Ascending aorta (tissue), 2 donors: ENCODE data around the gene CCDC57. TPM values are rescaled to one million over a fixed set of nuclear protein-coding genes. Genes with fewer than 3 reads are reported as not detected.

ENCODE experiments used
- DNase-seq, 2 donors: peaks; one replicate each; pipeline ENCODE4 v3.0.0-alpha.2; 2019; ENCODE audit warnings: low spot score in 2 of 2
- H3K27ac ChIP-seq, 2 donors: fragments of 200-600 bp; sonication (generic); one replicate each; pipeline ENCODE4 v1.5.1; 2016 to 2017; ENCODE audit warnings: mild to moderate bottlenecking in 1 of 2
- H3K27me3 ChIP-seq: fragments of 200-600 bp; sonication (generic); one replicate; pipeline ENCODE4 v1.5.1; 2017
- H3K36me3 ChIP-seq, 2 donors: fragments of 200-600 bp; sonication (generic); one replicate each; pipeline ENCODE4 v1.5.1; 2016
- H3K4me1 ChIP-seq, 2 donors: fragments of 200-600 bp; sonication (generic); one replicate each; pipeline ENCODE4 v1.5.1; 2016 to 2017; ENCODE audit warnings: mild to moderate bottlenecking in 1 of 2
- H3K4me3 ChIP-seq, 2 donors: fragments of 200-600 bp; sonication (generic); one replicate each; pipeline ENCODE4 v1.5.1; 2016 to 2017; ENCODE audit warnings: mild to moderate bottlenecking in 1 of 2
- H3K9me3 ChIP-seq, 2 donors: fragments of 200-600 bp; sonication (generic); one replicate each; pipeline ENCODE4 v1.5.1; 2016
- intact Hi-C: fragments of 100-400 bp; cut with DNase I; formaldehyde crosslinking; loops from one replicate; pipeline ENCODE4 v1.15.1; 2023
- total RNA-seq: library from RNA; depleted of rRNA; stranded (reverse); fragments of >200 nt; gene quantifications from one replicate; pipeline ENCODE4 v1.1.0, GENCODE V29; 2016
- TF ChIP-seq, protein P1 (sequence below), 3 experiments: fragments of 200-600 bp in 2 of 3; fragments of 450-650 bp in 1 of 3; sonication (generic) in 2 of 3; IDR thresholded peaks; one replicate each; pipeline ENCODE4 v1.5.1; 2016 to 2019; ENCODE audit warnings: antibody characterized with exemption in 3 of 3, mild to moderate bottlenecking in 1 of 3, moderate library complexity in 1 of 3

Gene CCDC57
- total RNA-seq, 1 donor from 2014 or later, result 12.8 TPM

DNA sequence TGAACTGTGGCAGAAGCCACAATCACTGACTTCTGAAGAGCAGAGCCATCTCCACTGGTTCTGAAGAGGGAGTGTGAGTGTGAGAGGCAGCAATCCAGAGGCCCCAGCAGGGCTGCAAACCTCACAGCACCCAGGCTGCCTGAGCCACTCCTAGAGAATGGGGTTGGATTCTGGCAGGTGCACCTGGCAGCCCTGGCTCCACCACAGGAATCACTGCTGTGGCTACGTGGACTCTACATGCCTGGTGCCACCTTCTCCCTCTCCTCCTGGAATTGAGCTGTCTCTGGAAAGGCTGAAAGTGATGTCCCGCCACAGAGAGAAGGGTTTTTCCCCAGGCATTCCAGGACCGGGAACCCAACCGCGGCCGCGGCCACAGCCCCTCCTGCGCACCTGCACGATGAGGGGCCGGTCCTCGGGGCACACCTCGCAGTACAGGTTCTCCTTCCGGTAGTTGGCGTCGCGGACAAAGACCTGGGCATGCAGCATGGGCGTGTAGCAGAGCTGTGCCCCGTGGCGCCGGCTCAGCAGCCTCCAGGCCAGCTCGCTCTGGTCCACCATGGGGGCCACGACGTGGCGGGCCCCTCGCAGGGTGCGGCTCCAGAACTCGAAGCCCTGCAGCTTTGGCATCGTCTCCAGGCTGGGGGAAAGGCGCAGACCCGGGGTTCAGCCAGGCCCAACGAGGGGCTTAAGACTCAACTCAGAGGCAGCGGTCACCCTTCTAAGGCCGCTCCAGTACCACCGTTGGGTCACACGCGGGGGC, 148.0 kb downstream of the CCDC57 start:
- intact Hi-C loops, result loop anchor here (1.0 to 2.0 kb wide), 2 partner anchors 14 to 34 kb away; partner anchors contain the start of genes FASN, GPS1 and RFNG
- H3K4me3 ChIP-seq, result peak overlapping the region; percentile 87 to 92
- H3K9me3 ChIP-seq, result no peaks in the 10 kb centered on the region
- DNase-seq, result no peak
- peak overlapping the region; percentile 92 to 95 for H3K27ac ChIP-seq
- peaks cover 13 to 18% of the 10 kb centered on the region in 2 donors for H3K4me1 ChIP-seq
- no peaks in the 10 kb centered on the region for H3K27me3 ChIP-seq
- peaks cover 37 to 38% of the 10 kb centered on the region in 2 donors for H3K36me3 ChIP-seq
- TF ChIP-seq, protein P1, sequence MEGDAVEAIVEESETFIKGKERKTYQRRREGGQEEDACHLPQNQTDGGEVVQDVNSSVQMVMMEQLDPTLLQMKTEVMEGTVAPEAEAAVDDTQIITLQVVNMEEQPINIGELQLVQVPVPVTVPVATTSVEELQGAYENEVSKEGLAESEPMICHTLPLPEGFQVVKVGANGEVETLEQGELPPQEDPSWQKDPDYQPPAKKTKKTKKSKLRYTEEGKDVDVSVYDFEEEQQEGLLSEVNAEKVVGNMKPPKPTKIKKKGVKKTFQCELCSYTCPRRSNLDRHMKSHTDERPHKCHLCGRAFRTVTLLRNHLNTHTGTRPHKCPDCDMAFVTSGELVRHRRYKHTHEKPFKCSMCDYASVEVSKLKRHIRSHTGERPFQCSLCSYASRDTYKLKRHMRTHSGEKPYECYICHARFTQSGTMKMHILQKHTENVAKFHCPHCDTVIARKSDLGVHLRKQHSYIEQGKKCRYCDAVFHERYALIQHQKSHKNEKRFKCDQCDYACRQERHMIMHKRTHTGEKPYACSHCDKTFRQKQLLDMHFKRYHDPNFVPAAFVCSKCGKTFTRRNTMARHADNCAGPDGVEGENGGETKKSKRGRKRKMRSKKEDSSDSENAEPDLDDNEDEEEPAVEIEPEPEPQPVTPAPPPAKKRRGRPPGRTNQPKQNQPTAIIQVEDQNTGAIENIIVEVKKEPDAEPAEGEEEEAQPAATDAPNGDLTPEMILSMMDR (IDR thresholded peaks at IDR 0.05), result no peak

DNA sequence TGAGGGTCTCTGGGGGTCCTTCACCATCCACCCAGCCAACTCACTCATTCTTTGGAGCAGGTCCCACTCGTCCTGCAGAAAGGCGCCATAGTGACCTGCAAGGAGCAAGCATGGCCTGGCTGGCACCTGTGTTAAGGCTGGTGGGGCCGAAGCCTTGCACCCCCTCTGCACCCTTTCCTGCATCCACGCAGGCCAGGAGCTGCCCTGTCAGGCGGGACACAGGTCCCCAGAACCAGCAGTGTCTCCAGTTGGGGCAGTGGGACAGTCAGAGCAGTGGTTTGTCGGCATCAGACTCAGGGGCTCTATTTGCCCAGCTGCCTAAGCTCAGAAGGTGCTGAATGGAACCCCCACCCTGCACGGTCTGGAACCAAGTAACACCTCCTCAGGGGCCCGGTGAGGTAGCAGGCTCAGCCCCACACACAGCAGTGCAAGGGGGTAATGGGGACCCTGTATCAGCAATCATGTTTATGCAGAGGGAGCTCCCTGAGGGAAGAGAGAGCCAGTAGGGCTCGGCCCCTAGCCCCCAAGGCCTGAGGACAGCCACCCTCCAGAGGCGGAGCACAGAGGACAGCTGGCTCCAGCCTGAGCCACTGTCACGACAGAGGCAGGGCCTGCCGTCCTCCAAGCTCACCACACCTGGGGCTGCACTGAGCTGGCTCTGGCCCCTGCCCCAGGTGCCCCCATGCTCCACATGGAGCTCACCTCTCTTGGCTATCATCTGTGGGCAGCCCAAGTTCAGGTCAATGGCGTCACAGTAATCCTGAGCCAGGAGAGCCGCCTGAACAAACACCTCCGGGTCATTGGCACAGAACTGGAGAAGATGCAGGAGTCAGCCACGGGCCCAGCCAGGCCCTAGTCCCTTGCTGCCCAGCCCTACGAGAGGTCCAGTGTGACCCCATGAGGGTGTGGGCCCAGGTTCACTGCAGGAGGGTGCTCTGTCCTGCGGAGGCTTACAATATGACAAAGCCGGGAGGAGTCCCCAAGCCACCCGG, 148.9 kb downstream of the CCDC57 start:
- H3K9me3 ChIP-seq, result no peaks in the 10 kb centered on the region
- TF ChIP-seq, protein P1 (IDR thresholded peaks at IDR 0.05), result no peak
- peaks cover 38 to 45% of the 10 kb centered on the region in 2 donors for H3K36me3 ChIP-seq
- intact Hi-C loops, result loop anchor here (2.0 kb wide), 1 partner anchor 13 kb away; the partner anchor contains the start of genes GPS1 and RFNG
- DNase-seq, result no peak
- H3K4me3 ChIP-seq, result peak overlapping the region in 1 of 2 donors; percentile 92
- no peak overlapping the region for H3K27ac ChIP-seq
- no peaks in the 10 kb centered on the region for H3K27me3 ChIP-seq
- H3K4me1 ChIP-seq, result peaks cover 13 to 18% of the 10 kb centered on the region in 2 donors

DNA sequence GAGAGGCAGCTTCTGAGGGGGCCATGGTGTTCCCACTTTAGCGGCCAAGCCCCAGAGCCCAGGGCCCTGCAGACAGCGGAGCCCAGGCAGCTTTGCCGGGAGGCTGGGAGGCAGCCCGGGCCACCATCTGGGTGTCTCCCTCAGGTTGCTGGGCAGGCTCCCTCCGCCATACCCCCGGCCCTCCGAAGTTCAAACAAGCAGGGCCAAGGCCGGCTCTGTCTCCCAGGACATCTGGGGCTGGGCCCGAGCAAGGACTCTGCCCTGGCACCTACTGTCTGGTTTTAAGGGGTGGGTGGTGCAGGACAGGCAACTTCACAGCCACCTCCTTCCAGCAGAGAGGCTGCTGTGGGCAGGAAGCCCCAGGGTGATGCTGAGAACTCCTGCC, 149.7 kb downstream of the CCDC57 start:
- intact Hi-C loops, result no loop called here

DNA sequence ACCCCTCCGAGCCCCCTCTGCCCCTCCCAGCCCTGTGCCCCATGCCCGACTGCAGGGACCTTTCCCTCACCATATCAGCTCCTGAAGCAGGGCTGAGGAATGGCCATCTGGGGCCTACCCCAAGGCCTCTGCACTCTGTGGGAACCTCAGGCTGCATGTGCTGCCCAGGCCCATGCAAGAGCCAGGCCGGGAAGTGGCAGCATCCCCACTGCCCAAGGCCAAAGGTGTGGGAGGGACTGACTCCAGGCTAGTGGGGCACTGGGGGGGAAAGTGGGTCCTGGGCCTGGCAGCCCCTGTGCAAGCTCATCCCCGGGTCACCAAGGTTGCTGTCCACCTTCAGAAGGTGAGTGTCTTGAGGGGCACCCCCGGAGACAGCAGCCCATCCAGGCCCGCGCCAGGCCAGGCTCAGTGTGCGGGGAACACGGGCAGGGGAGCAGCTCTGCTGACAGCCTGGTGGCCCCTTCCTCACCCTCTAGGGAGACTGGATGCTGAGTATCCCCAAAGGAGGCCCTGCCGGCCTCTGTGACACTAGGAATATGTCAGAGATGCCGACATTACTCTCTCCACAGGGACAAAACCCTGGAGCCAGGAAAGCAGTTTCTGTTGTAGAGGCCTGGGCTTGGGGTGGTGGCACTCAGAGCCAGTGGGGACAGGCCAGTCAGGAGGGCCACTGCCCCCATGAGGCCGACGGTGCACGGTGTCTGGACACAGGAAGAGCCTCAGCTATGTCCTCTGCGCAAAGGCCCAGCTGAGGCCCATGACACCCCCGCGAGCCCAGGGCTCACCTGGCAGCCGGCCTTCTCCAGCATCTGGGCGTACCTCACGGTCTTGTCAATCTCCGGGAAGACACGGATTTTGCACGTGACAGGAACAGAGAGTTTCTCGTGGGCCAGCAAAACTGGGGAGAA, 150.3 kb downstream of the CCDC57 start:
- Histone ChIP-seq H3K4me1 (peaks cover 13 to 18% of the 10 kb centered on the region in 2 donors), H3K27me3 (no peaks in the 10 kb centered on the region), H3K9me3 (no peaks in the 10 kb centered on the region), H3K4me3 (no peak overlapping the region), H3K27ac (no peak overlapping the region), H3K36me3 (peaks cover 50 to 59% of the 10 kb centered on the region in 2 donors)
- no peak for DNase-seq
- intact Hi-C loops, result no loop called here
- TF ChIP-seq, protein P1 (IDR thresholded peaks at IDR 0.05), result no peak

More for the DNA sequence above, 149.7 kb downstream of the CCDC57 start:
- TF ChIP-seq, protein P1 (IDR thresholded peaks at IDR 0.05), result no peak
- Histone ChIP-seq H3K4me3 (no peak overlapping the region), H3K4me1 (peaks cover 13 to 18% of the 10 kb centered on the region in 2 donors), H3K9me3 (no peaks in the 10 kb centered on the region), H3K27ac (no peak overlapping the region), H3K36me3 (peaks cover 44 to 53% of the 10 kb centered on the region in 2 donors), H3K27me3 (no peaks in the 10 kb centered on the region)
- DNase-seq, result no peak
